ENCODE measurements around the gene LCLAT1.

DNA sequence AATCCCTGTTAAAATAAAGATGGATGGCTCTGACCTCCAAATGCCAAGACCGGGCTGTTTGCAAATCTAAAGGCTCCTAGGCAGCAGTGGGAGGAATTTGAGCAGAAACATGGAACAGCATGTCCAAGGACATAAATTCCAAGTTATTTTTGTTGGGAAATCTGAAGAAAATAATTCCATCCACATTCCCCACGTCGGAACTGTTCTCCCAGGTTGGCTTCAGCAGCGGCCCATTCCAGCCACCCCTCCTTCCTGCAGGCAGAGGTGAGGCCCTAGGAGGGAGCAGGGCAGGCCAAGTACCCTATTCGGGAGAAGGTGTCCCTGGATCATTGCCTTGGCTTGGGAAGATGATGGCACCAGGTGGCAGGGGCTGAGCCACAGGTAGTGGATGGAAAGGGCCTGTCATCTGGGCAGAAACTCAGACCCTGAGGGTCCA is 243.1 kb downstream of the LCLAT1 start:
- TF ChIP-seq, protein P1, sequence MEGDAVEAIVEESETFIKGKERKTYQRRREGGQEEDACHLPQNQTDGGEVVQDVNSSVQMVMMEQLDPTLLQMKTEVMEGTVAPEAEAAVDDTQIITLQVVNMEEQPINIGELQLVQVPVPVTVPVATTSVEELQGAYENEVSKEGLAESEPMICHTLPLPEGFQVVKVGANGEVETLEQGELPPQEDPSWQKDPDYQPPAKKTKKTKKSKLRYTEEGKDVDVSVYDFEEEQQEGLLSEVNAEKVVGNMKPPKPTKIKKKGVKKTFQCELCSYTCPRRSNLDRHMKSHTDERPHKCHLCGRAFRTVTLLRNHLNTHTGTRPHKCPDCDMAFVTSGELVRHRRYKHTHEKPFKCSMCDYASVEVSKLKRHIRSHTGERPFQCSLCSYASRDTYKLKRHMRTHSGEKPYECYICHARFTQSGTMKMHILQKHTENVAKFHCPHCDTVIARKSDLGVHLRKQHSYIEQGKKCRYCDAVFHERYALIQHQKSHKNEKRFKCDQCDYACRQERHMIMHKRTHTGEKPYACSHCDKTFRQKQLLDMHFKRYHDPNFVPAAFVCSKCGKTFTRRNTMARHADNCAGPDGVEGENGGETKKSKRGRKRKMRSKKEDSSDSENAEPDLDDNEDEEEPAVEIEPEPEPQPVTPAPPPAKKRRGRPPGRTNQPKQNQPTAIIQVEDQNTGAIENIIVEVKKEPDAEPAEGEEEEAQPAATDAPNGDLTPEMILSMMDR (IDR thresholded peaks at IDR 0.05), result no peak
- TF ChIP-seq POLR2AphosphoS5 (IDR thresholded peaks at IDR 0.05) (peak; percentile 63 to 88), POLR2A (IDR thresholded peaks at IDR 0.05; ENCODE audit: low read depth) (no peak)
